NCI-H446 (cell line): ENCODE measurements around the gene NFKBIA.
"Not testable (repeated sequence)": the region's sequence is repeated elsewhere in the genome, so short reads cannot be mapped to it uniquely, and the experiment has no call there.

Experiments used
- DNase-seq, 2 experiments: peaks; one replicate each; lab custom pipeline; 2025; lab: John Stamatoyannopoulos, UW

Gene NFKBIA

DNA sequence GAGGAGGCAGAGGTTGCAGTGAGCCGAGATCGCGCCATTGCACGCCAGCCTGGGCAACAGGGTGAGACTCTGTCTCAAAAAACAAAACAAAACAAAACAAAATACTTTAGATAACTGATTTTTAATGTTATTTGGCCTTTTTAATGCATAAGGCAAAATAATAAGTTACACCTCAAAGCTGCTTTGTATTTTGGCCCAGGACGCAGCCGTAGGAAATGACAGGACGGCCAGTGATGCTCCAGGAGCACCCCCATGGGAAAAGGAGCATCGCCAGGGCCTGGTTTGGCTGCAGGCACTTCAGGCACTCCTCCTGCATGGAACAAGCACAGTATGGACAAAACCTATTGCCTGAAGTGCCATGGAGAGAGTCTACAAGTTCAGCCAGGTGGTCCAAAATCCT lies 3.5 kb upstream of the NFKBIA start:
- DNase-seq: no peak

DNA sequence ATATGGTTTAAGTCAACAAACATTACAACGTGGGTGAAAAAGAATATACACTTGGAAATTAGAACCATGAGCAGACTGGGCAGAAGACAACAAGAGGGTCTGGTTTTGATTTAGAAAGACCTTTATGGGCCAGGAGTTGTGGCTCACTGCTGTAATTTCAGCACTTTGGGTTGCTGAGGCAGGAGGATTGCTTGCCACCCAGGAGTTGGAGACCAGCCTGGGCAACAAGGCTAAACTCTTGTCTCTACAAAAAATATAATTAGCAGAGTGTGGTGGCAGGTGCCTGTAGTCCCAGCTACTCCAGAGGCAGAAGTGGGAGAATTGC lies 2.7 kb upstream of the NFKBIA start:
- no peak for DNase-seq

DNA sequence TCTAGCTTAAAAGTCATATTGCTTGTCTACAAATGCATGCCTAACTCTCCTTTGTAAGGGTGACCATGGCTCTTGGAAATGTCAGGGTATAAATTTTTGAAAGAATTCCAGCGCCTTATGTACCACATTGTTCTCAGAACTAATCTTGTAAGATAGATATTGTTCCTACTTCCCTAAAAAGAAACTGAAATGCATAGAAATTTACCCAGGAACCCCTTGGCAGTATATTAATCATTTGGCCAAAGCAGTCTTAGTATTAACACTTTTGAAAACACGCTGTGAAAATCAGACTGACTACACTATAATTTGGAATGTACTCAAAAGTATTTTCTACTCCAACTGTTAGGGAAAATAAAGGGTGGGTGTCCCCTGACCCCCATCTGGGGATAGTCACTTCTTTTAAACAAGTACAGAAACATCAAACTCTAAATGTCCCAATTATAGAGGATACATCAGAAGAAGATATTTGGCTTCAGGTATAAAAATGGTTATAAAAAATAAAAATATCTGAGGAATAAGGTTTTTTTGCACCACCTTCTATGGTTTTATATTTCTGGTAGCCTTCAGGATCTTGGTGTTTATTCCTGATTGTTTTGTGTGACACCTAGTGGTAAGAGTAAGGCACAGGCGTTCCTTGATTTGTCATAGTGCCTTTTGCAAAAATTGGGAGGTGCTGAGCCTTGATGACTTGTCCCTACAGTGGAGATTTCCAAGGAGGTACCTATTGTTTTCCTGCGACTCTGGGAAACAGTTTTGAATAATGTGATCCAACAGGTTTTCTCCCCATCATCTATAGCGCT lies 2.2 kb upstream of the NFKBIA start:
- peak; percentile 16 to 79 for DNase-seq

DNA sequence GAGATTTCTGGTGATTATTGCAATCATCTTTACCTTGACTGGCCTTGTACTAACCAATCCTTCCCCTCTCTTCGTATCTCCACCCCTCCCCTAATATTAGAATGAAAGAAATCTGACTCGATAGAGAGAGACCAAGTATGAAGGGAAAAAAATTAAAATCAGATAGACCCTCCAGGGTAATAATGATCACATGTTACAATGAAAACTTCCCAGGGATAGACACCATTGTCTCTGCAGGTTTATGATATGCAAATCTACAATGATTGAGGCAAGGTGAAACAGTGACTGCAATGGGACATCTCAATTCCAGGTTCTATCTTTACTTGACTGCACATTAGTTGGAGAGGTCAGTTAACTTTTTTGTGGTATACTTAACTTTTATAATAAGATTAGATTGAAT lies 1.5 kb upstream of the NFKBIA start:
- no peak for DNase-seq

DNA sequence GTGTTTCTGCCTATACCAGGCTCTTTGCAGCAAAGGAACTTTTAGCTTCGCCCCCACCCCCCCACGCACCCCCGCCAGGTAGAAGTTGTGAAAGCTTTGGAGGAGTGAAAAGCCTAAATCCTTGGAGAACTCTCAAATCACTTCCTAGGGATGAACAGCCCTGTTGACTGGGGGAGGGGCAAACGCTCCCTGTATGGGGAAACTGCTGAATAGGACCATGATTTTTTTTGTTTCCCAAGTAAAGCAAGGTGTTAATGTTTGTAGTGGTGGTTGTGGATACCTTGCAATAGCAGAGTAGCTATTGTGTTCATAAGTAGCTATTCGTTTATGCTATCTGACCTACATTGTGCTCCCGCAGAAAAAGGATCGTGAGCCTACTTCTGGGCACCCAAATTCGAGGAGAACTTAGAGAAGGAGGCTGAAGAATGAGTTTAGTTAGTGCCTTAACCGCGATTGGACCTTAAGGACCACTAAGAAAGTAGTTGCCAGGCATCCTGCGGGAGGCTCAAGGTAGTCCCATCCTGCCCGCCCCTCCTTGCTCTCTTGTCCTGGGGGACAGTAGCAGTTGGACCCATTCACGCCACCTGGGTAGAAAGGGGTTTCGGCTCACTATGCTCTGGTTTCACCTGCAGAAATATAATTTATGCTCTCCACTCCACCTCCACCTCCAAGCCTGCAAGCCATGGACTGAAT lies 901 bp upstream of the NFKBIA start:
- peak in 1 of 2 experiments; percentile 28 for DNase-seq

DNA sequence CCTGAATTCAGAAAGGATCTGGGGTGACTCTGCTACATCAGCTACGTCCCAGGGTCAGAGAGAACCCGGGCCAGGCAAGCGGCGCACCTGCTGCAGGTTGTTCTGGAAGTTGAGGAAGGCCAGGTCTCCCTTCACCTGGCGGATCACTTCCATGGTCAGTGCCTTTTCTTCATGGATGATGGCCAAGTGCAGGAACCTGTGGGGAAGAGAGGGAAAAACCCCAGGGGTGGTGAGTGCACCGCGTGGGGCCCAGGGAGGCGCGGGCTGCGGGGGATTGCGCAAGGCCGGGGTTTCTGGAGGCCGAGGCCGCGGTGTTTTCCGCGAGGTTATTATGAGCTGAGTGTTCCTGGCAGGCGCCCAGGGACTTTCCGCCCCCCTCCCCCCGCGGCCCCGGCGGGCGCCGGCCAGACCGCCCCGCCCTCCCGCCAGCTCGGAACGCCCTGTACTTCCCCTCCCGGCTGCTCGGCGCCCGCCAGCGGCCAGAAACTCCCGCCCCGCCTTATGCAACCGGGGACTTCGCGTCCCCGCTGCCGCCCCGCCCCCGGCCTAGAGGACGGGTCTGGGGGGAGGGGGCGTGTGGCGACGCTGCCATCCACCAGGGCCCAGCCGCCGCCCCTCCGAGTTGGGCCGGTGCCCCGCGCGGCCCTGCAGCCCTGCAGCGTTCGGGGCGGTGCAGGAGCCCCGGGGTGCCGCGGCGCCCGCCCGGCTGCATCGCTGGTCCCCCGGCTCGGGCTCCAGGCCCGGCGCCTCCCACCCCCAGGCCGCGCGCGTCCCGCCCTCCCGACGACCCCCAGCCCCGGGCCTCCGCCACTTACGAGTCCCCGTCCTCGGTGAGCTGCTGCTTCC lies 723 bp downstream of the NFKBIA start:
- DNase-seq: peak; percentile 86 to 95

DNA sequence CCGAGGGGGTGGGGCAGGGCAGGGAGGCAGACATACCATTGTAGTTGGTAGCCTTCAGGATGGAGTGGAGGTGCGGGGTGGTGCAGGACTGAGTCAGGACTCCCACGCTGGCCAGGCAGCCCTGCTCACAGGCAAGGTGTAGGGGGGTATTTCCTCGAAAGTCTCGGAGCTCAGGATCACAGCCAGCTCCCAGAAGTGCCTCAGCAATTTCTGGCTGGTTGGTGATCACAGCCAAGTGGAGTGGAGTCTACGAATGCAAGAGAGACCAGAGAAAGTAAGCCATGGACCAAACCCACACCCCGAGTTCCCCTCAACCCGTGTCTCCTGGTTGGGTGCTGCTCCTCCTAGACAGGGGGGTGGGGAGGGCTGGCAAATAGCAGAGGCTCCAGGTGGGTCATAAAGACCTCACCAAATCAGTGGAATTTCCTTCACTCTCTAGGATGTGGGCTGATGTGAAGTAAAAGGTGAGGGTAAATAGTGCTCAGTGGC lies 1.4 kb downstream of the NFKBIA start:
- DNase-seq: peak in 1 of 2 experiments; percentile 37

DNA sequence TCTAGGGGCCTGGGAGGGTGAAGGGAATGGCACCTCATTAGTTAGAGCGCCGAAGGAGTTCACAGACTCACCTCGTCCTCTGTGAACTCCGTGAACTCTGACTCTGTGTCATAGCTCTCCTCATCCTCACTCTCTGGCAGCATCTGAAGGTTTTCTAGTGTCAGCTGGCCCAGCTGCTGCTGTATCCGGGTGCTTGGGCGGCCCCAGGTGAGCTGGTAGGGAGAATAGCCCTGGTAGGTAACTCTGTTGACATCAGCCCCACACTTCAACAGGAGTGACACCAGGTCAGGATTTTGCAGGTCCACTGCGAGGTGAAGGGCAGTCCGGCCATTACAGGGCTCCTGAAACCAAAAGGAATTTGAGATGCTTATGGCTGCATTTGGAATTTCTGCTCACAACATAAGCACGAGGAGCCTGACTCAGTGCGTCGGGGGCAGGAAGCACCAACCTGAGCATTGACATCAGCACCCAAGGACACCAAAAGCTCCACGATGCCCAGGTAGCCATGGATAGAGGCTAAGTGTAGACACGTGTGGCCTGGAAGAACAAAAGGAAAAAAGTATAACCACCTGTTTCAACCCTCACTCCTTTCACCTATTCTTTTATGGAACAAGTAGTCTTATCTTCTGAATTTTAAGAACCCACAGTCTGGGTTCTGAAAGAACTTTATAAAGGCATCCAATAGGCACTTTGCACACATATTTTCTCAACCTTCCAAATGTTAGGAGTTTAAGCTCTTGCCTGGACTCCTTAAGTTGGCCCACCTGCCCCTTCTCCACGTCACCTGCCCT lies 2.0 kb downstream of the NFKBIA start:
- no peak for DNase-seq

DNA sequence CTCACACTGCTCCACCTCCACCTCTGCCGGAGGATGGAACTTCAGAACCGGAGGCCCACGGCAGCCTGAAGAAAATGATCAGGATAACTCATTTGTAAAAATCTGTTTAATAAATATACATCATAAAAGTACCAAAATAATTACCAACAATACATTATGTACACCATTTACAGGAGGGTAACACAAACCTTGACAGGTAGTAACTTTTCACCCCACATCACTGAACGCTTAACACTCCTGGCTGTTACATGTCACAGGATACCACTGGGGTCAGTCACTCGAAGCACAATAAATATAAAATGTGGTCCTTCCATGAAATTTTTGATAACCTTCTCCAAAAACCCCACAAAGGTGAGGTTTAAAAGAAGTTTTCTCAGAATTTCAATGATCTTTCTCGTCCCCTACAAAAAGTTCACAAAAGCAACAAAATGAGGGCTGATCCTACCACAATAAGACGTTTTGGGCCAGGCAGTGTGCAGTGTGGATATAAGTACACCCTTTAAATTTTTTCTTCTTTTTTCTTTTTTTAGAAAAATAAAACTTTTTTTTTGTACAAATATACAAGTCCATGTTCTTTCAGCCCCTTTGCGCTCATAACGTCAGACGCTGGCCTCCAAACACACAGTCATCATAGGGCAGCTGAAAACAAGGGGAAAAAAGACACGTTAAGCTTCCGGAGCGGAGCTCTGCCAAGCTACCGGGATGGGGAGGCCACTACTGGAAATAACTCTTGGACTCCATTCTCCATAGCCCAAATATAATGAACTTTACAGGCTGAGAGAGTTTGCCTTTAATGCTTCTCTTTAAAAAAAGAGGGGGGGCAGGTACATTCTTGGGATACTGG lies 2.9 kb downstream of the NFKBIA start:
- DNase-seq: no peak

DNA sequence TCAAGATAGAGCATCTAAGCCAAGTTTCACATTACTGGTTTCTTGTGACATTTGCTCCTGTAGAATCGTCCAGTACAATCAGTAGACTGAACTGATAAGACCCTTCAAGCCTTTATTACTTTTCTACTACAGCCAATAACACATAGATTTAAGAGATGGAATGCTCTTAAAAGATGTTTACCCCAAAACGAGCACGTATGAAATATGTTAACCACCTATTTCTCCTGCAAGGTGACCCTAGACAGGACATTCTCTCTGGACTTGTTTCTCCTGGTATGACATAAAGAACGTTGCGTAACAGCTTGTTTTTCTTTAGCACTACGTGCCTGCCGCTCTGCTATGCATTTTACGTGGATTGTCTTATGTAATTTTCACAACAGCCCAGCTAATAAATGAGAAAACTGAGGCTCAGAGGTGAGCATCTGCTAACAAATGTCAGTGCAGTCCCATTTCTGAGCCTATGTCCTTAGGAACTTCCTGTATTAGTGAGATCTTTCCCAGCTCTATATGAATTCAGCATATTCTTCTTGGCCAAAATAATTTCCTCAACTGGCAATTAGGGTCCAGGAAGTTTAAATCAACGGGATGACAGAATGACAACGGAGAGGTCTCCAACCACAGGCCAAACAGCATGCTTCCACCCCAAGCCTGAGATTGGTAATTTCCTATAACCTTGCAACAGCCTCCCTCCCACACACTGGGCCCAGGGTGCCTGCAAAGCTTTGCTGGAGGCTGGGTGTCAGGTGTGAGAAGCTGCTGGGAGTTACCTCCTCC lies 3.7 kb downstream of the NFKBIA start:
- DNase-seq: no peak

DNA sequence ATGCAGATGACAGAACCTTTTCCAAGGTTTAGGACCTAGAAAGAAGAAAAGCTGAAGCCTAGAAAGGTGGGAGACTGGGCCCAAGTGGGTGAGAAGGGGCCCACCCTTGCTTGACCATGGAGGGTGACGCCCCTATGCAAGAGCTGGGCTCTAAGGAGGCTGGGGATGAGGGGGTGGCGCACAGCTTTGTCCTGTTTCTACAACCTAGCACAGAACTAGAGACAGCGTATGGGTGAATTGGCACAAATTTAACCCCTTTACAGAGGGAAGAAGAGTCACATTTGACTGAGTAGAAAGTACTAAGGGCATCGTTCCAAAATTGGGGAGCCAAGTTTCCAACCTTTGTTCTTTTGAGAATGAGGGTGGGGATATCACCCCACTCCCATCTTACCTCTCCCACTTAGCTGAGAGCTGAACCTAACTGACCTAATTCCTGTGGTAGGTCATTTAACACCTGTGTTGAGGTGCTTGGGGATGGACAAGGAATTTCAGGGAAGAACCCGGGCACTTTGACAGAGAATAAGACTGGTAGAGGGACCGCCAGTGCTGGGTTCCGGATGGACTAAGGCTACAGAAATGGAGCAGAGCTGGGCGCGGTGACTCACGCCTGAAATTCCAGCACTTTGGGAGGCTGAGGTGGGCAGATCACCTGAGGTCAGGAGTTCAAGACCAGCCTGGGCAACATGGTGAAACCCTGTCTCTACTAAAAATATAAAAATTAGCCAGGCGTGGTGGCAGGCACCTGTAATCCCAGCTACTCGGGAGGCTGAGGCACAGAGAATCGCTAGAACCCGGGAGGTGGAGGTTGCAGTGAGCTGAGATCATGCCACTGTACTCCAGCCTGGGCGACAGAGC lies 5.2 kb downstream of the NFKBIA start:
- no peak for DNase-seq

DNA sequence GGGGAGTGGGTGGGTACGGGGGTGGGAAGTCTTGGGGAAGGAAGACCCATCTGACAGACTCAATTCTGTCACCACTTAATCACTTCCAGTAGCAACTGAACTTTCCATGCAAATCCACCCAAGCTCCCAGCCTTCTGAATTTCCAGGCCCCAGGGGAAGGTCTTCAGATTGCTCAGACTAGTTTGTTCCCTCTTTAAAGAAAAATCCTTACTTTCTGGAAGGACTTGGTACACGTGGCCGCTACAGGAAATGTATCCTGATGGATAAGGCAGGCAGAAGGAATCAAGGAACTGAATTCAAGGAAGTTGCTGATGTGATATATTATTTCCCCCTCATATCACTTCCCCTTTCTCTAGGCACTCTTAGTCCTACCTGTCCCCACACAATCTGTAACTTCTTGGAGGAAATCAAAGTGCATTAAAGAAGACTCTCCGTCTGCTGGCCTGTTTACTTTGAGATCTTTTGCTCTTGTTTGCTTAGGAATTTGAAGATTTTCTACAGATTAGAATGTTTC lies 6.4 kb downstream of the NFKBIA start:
- no peak for DNase-seq

DNA sequence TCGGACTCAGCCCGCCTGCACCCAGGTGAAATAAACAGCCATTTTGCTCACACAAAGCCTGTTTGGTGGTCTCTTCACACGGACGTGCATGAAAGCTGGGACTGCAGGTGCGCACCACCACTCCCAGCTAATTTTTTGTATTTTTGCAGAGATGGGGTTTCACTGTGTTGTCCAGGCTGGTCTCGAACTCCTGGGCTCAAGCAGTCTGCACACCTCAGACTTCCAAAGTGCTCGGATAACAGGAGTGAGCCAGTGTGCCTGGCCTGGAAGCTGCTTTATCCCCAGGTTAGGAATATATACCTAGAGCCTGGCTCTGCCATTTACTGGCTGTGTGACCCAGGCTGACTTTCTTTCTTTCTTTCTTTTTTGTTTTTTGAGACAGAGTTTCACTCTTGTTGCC lies 7.9 kb downstream of the NFKBIA start:
- not testable (repeated sequence) for DNase-seq

DNA sequence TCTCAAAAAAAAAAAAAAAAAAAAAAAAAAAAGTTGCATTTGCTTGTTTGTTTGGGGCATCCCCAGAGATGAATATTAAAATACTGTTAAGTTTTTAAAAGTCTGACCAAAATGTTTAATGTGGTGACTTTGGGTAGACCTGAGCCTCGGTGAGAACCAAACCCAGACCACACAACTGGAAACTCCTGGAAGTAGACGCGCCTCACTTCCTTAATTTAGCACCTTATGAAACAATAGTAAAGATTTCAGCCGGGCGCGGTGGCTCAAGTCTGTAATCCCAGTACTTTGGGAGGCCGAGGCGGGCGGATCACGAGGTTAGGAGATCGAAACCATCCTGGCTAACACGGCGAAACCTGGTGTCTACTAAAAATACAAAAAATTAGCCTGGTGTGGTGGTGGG lies 9.3 kb downstream of the NFKBIA start:
- DNase-seq: no peak

DNA sequence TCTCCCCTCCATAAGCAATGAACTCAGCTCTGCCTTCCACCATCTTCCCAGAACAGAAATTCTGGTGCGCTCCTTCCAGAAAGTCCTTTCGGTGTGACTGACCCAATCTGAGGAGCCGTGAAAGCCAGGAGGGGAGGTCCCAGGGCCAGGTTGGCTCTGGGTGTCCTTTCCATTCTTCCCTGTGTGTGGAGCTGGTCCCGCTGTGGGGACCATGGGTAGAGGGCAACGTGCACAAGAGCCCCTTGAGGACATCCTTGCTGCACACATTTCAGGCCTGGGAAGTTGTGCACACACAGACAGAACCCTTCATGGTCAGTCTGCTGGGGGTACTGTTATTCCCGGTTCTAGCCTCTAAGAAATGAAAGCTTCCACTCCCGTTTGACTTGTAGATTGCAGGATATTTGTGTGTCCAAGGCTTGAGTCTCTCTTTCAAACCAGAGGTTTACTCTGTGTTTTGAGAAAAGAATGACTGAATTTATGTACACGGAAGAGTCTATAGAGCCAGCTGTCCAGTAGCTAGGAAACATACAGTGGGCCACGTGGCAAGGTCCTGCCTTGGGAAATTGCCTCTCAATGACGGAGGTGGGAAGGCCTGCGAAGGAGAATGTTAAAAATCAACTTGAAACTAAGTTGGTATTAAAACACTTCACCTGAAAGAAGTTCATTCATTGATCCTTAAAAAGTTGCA lies 10.1 kb downstream of the NFKBIA start:
- DNase-seq: no peak

DNA sequence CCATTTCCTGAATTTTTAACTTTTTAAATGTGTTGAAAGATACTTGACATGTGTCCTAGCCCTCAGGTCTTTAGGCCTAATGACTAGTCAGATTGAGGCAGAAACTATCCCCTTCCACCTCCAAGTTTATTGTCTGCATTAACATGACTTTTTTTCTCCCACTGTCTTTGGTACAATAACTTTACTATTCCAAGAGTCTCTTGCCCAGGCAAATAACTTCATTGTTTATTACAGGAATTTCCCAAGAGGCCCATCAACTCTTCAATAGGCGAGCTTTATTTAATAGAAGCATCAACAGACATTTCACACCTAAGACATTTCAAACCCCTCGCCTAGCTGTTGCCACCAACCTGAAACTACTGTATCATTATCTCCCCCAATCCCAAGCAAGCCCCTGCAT lies 10.7 kb downstream of the NFKBIA start:
- DNase-seq: no peak

DNA sequence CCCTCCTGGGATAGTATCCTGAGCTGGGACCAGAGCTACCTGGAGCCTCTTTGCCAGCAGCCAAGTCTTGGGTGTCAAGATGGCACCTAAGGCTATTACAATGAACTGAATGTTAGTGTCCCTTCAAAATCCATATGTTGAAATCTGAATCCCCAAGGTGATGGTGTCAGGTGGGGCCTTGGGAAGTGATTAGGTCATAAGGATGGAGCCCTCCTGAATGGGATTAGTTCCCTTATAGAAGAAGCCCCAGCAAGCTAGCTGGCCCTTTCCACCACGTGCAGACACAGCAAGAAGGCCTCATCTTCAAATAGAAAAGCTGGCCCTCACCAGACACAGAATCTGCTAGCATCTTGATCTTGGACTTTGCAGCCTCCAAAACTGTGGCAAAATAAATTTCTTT lies 12.4 kb downstream of the NFKBIA start:
- no peak for DNase-seq

DNA sequence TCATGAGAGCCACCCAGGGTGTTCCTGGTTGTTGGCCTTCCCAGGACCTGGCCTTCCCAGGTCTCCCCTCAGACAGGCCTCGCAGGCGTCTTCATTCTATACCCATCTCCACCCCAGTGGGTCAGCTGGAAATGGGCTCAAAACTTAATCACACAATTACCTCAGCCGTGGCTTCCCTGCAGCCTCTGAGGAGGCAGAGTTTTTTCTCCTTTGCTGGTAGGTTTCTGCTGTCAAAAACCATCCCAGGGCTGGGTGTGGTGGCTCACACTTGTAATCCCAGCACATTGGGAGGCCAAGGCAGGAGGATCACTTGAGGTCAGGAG lies 13.2 kb downstream of the NFKBIA start:
- DNase-seq: no peak
